GM19467 (cell line): ENCODE measurements around the gene USP9X.
"Not testable (repeated sequence)": the region's sequence is repeated elsewhere in the genome, so short reads cannot be mapped to it uniquely, and the experiment has no call there.

Experiments
- ATAC-seq: cut with Tn5 transposase; IDR thresholded peaks from one replicate; pipeline ENCODE4 v1.9.1; 2021; ENCODE audit warnings: mild to moderate bottlenecking, moderate library complexity; ENCODE audit not compliant: unreplicated experiment

USP9X gene

GRCh38 chrX:41184312-41184711, 99.1 kb downstream of the USP9X start:
- peak; percentile 41 for ATAC-seq

- ATAC-seq: not testable (repeated sequence)
These were observed 101.7 kb downstream of the USP9X start for GRCh38 chrX:41186946-41187345.

GRCh38 chrX:41189156-41189555, 103.9 kb downstream of the USP9X start:
- ATAC-seq: no peak

GRCh38 chrX:41192880-41193279, 107.6 kb downstream of the USP9X start:
- ATAC-seq: no peak

GRCh38 chrX:41198410-41198809, 113.2 kb downstream of the USP9X start:
- ATAC-seq: no peak

GRCh38 chrX:41200785-41201184, 115.5 kb downstream of the USP9X start:
- no peak for ATAC-seq

GRCh38 chrX:41209853-41210252, 124.6 kb downstream of the USP9X start:
- ATAC-seq: no peak

GRCh38 chrX:41224605-41225004, 139.4 kb downstream of the USP9X start:
- no peak for ATAC-seq

GRCh38 chrX:41233988-41234387, 148.7 kb downstream of the USP9X start:
- ATAC-seq: no peak

GRCh38 chrX:41234471-41234870, 149.2 kb downstream of the USP9X start:
- ATAC-seq: not testable (repeated sequence)

GRCh38 chrX:41234962-41235361, 149.7 kb downstream of the USP9X start:
- ATAC-seq: no peak

- peak; percentile 71 for ATAC-seq
These were observed 151.4 kb downstream of the USP9X start for GRCh38 chrX:41236629-41237028.

- no peak for ATAC-seq
These were observed 155.3 kb downstream of the USP9X start for GRCh38 chrX:41240509-41240908.

- no peak for ATAC-seq
These were observed 156.7 kb downstream of the USP9X start for GRCh38 chrX:41241962-41242361.

- ATAC-seq: no peak
These were observed 160.4 kb downstream of the USP9X start for GRCh38 chrX:41245641-41246040.

GRCh38 chrX:41250867-41251266, 165.6 kb downstream of the USP9X start:
- ATAC-seq: no peak

- ATAC-seq: no peak
These were observed 172.6 kb downstream of the USP9X start for GRCh38 chrX:41257801-41258200.

GRCh38 chrX:41258226-41258625, 173.0 kb downstream of the USP9X start:
- ATAC-seq: no peak

GRCh38 chrX:41258871-41259270, 173.6 kb downstream of the USP9X start:
- no peak for ATAC-seq

GRCh38 chrX:41259516-41259915, 174.3 kb downstream of the USP9X start:
- no peak for ATAC-seq

GRCh38 chrX:41265615-41266014, 180.4 kb downstream of the USP9X start:
- no peak for ATAC-seq

- no peak for ATAC-seq
These were observed 188.4 kb downstream of the USP9X start for GRCh38 chrX:41273638-41274037.

- ATAC-seq: no peak
These were observed 190.7 kb downstream of the USP9X start for GRCh38 chrX:41275661-41276609.
